ENCODE measurements around the gene DGLUCY. TPM values are rescaled to one million over a fixed set of nuclear protein-coding genes. Genes with fewer than 3 reads are reported as not detected.

Gene DGLUCY
- total RNA-seq, 1 experiment from 2014 or later, result 54.8 TPM

GRCh38 chr14:91143862-91144261, 30.0 kb downstream of the DGLUCY start:
- H3K36me3 Mint-ChIP-seq (ENCODE audit: insufficient read depth, unreplicated experiment), result peaks cover 37% of the 10 kb centered on the region
- H3K9me3 ChIP-seq, result no peaks in the 10 kb centered on the region
- H3K4me1 Mint-ChIP-seq (ENCODE audit: low read depth, unreplicated experiment), result peaks cover 7% of the 10 kb centered on the region
- BruUV-seq (replicated peaks), result no TSS peak
- H3K27me3 Mint-ChIP-seq (ENCODE audit: insufficient read depth, unreplicated experiment), result no peaks in the 10 kb centered on the region
- H3K27ac Mint-ChIP-seq (ENCODE audit: unreplicated experiment), result no peak overlapping the region
- H3K27me3 ChIP-seq (replicated peaks; ENCODE audit: control insufficient read depth, insufficient read depth, low read length), result no peaks in the 10 kb centered on the region
- no peak overlapping the region for H3K4me3 Mint-ChIP-seq (ENCODE audit: unreplicated experiment)
- intact Hi-C loops (cut with micrococcal nuclease; ENCODE audit: unreplicated experiment), result no loop called here
- H3K4me1 ChIP-seq, result peaks cover 23% of the 10 kb centered on the region
- ChIA-PET CTCF (no interaction called here), POLR2A (no interaction called here)
- DNase-seq, result no peak
- no peaks in the 10 kb centered on the region for H3K9me3 Mint-ChIP-seq (ENCODE audit: unreplicated experiment)
- peaks cover 2% of the 10 kb centered on the region; the same call in 1 of the 2 replicates for H3K36me3 ChIP-seq (ENCODE audit: control insufficient read depth, insufficient read depth, low read length)
- H3K4me3 ChIP-seq (ENCODE audit: low read depth, low read length), result no peak overlapping the region
- no peak for TF ChIP-seq CTCF (IDR thresholded peaks at IDR 0.05; ENCODE audit: insufficient read depth in 1 of 2, low read depth in 1 of 2, low read length in 1 of 2, severe bottlenecking in 1 of 2, unreplicated experiment in 1 of 2)

DNA sequence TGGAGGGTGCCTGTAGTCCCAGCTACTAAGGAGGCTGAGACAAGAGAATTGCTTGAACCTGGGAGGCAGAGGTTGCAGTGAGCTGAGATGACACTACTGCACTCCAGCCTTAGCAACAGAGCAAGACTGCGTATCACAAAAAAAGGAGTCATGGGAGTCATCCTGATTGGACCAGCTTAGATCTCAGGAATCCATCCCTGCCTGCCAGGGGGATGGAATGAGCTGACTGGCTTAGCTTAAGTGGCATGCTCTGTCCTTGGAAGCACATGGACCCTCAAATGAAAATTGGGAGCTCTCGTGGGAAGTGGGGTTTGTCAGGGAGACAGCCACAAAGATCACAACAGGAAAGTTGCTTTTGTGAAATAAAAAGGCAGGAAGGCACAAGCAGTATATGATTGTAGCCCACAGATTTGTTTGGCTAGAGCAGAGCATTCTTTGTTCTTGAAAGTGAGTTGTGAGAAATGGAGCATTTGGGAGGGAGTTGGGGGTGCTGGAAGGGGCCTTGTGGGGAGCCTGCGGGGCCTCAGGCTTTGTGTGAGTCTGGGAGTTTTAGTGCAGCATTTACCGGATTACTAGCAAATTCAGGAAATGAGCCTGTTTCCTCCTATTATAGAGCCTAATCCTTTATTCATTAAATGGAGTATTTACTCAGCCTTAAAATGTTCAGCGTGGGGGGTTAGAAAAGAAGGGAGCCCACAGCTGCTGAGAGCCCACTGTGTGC, 30.7 kb downstream of the DGLUCY start:
- no peaks in the 10 kb centered on the region for H3K27me3 Mint-ChIP-seq (ENCODE audit: insufficient read depth, unreplicated experiment)
- ChIA-PET POLR2A (no interaction called here), CTCF (no interaction called here)
- H3K36me3 Mint-ChIP-seq (ENCODE audit: insufficient read depth, unreplicated experiment), result peaks cover 44% of the 10 kb centered on the region
- H3K27ac Mint-ChIP-seq (ENCODE audit: unreplicated experiment), result no peak overlapping the region
- H3K9me3 Mint-ChIP-seq (ENCODE audit: unreplicated experiment), result no peaks in the 10 kb centered on the region
- H3K4me3 Mint-ChIP-seq (ENCODE audit: unreplicated experiment), result no peak overlapping the region
- Histone ChIP-seq H3K36me3 (ENCODE audit: control insufficient read depth, insufficient read depth, low read length) (peaks cover 2% of the 10 kb centered on the region; the same call in 1 of the 2 replicates), H3K4me1 (peaks cover 19% of the 10 kb centered on the region), H3K9me3 (no peaks in the 10 kb centered on the region), H3K27me3 (replicated peaks; ENCODE audit: control insufficient read depth, insufficient read depth, low read length) (no peaks in the 10 kb centered on the region), H3K4me3 (ENCODE audit: low read depth, low read length) (no peak overlapping the region)
- intact Hi-C loops (cut with micrococcal nuclease; ENCODE audit: unreplicated experiment), result no loop called here
- no peak for TF ChIP-seq CTCF (IDR thresholded peaks at IDR 0.05; ENCODE audit: insufficient read depth in 1 of 2, low read depth in 1 of 2, low read length in 1 of 2, severe bottlenecking in 1 of 2, unreplicated experiment in 1 of 2)
- no peak for DNase-seq
- H3K4me1 Mint-ChIP-seq (ENCODE audit: low read depth, unreplicated experiment), result peaks cover 5% of the 10 kb centered on the region
- BruUV-seq (replicated peaks), result no TSS peak

GRCh38 chr14:91145391-91146160, 31.7 kb downstream of the DGLUCY start:
- Histone ChIP-seq H3K36me3 (ENCODE audit: control insufficient read depth, insufficient read depth, low read length) (peaks cover 2% of the 10 kb centered on the region; the same call in 1 of the 2 replicates), H3K4me3 (ENCODE audit: low read depth, low read length) (no peak overlapping the region), H3K9me3 (no peaks in the 10 kb centered on the region), H3K4me1 (peaks cover 9% of the 10 kb centered on the region), H3K27me3 (replicated peaks; ENCODE audit: control insufficient read depth, insufficient read depth, low read length) (no peaks in the 10 kb centered on the region)
- POLR2A ChIA-PET, result no interaction called here
- Mint-ChIP-seq H3K4me1 (ENCODE audit: low read depth, unreplicated experiment) (no peaks in the 10 kb centered on the region), H3K27me3 (ENCODE audit: insufficient read depth, unreplicated experiment) (no peaks in the 10 kb centered on the region), H3K27ac (ENCODE audit: unreplicated experiment) (no peak overlapping the region), H3K9me3 (ENCODE audit: unreplicated experiment) (no peaks in the 10 kb centered on the region), H3K4me3 (ENCODE audit: unreplicated experiment) (no peak overlapping the region), H3K36me3 (ENCODE audit: insufficient read depth, unreplicated experiment) (peaks cover 44% of the 10 kb centered on the region)
- DNase-seq, result no peak
- BruUV-seq (replicated peaks), result no TSS peak
- TF ChIP-seq CTCF (IDR thresholded peaks at IDR 0.05; ENCODE audit: insufficient read depth in 1 of 2, low read depth in 1 of 2, low read length in 1 of 2, severe bottlenecking in 1 of 2, unreplicated experiment in 1 of 2), result no peak
- intact Hi-C loops (cut with micrococcal nuclease; ENCODE audit: unreplicated experiment), result no loop called here
- CTCF ChIA-PET, result no interaction called here

All from Caco-2 (cell line).